Caco-2 (cell line): ENCODE measurements around the gene RHBDL3. TPM values are rescaled to one million over a fixed set of nuclear protein-coding genes. Genes with fewer than 3 reads are reported as not detected.

Experiments used
- BruUV-seq: library from RNA; stranded (reverse); fragments of 400-500 nt; replicated peaks from 2 replicates; lab custom pipeline; 2021; lab: Mats Ljungman, UMichigan
- CTCF ChIA-PET: fragments of 300-600 bp; sonication (Branson Sonifier 250); formaldehyde crosslinking; loops from one replicate; lab custom pipeline; 2022; ENCODE audit warnings: antibody characterized with exemption; lab: Charles Lee
- POLR2A ChIA-PET: fragments of 300-600 bp; sonication (Branson Sonifier 250); formaldehyde crosslinking; loops from one replicate; lab custom pipeline; 2022; ENCODE audit warnings: antibody characterized with exemption; lab: Charles Lee
- DNase-seq, 2 experiments: peaks; one replicate each; pipeline versions ENCODE4 v3.0.0 to v3.0.0-alpha.2; 2020 to 2022
- H3K27me3 ChIP-seq: replicated peaks from 2 replicates; pipeline ENCODE4 v1.6.0; 2011; ENCODE audit warnings: low read length; ENCODE audit not compliant: control insufficient read depth, insufficient read depth
- H3K36me3 ChIP-seq: 2 replicates; pipeline ENCODE4 v1.5.1; 2011; ENCODE audit warnings: low read length; ENCODE audit not compliant: control insufficient read depth, insufficient read depth
- H3K4me1 ChIP-seq: fragments of 250-450 bp; sonication (Bioruptor Pico); 2 replicates; pipeline ENCODE4 v1.5.1; 2020; ENCODE audit warnings: mild to moderate bottlenecking
- H3K4me3 ChIP-seq: 2 replicates; pipeline ENCODE4 v1.5.1; 2011; ENCODE audit warnings: low read depth, mild to moderate bottlenecking, control low read depth, low read length
- H3K9me3 ChIP-seq: fragments of 250-450 bp; sonication (Bioruptor Pico); 2 replicates; pipeline ENCODE4 v1.5.1; 2020; ENCODE audit warnings: mild to moderate bottlenecking, moderate library complexity
- H3K27ac Mint-ChIP-seq: one replicate; pipeline ENCODE4 v1.8.0; 2022; ENCODE audit warnings: mixed read lengths; ENCODE audit not compliant: unreplicated experiment
- H3K27me3 Mint-ChIP-seq: one replicate; pipeline ENCODE4 v1.8.0; 2022; ENCODE audit warnings: mixed read lengths; ENCODE audit not compliant: insufficient read depth, unreplicated experiment
- H3K36me3 Mint-ChIP-seq: one replicate; pipeline ENCODE4 v1.8.0; 2022; ENCODE audit warnings: mild to moderate bottlenecking, mixed read lengths; ENCODE audit not compliant: insufficient read depth, unreplicated experiment
- H3K4me1 Mint-ChIP-seq: one replicate; pipeline ENCODE4 v1.8.0; 2022; ENCODE audit warnings: low read depth, mixed read lengths; ENCODE audit not compliant: unreplicated experiment
- H3K4me3 Mint-ChIP-seq: one replicate; pipeline ENCODE4 v1.8.0; 2022; ENCODE audit warnings: mild to moderate bottlenecking, moderate library complexity, mixed read lengths; ENCODE audit not compliant: unreplicated experiment
- H3K9me3 Mint-ChIP-seq: one replicate; pipeline ENCODE4 v1.8.0; 2022; ENCODE audit warnings: mixed read lengths; ENCODE audit not compliant: unreplicated experiment
- CTCF ChIP-seq, 2 experiments: fragments of 200-600 bp in 1 of 2; IDR thresholded peaks; 1 replicate in 1 of 2; 2 replicates in 1 of 2; pipeline versions ENCODE4 v1.5.1 to v1.8.0; 2011 to 2022; ENCODE audit warnings: antibody characterized with exemption in 1 of 2, control low read depth in 1 of 2, inconsistent platforms in 1 of 2, low read depth in 1 of 2, low read length in 1 of 2, mild to moderate bottlenecking in 1 of 2, moderate library complexity in 1 of 2; ENCODE audit not compliant: insufficient read depth in 1 of 2, severe bottlenecking in 1 of 2, unreplicated experiment in 1 of 2
- intact Hi-C: fragments of 100-400 bp; cut with micrococcal nuclease; formaldehyde crosslinking; loops from one replicate; pipeline ENCODE4 v1.10.0; 2022; ENCODE audit not compliant: unreplicated experiment
- total RNA-seq: library from RNA; stranded (reverse); gene quantifications from 2 replicates; pipeline ENCODE4 v1.2.3, GENCODE V29; 2022

RHBDL3 gene
- total RNA-seq, 1 experiment from 2014 or later: not detected

- H3K27ac Mint-ChIP-seq: no peak overlapping the region
- ChIA-PET POLR2A (no interaction called here), CTCF (no interaction called here)
- H3K9me3 Mint-ChIP-seq: no peaks in the 10 kb centered on the region
- H3K36me3 Mint-ChIP-seq: no peaks in the 10 kb centered on the region
- Histone ChIP-seq H3K9me3 (no peaks in the 10 kb centered on the region), H3K36me3 (no peaks in the 10 kb centered on the region), H3K4me3 (no peak overlapping the region), H3K4me1 (0 out of 2 replicates have a peak, but pooled peaks cover 7% of the 10 kb centered on the region), H3K27me3 (no peaks in the 10 kb centered on the region)
- no peak for DNase-seq
- no TSS peak for BruUV-seq
- no peaks in the 10 kb centered on the region for H3K4me1 Mint-ChIP-seq
- no peaks in the 10 kb centered on the region for H3K27me3 Mint-ChIP-seq
- intact Hi-C loops: no loop called here
- H3K4me3 Mint-ChIP-seq: no peak overlapping the region
- TF ChIP-seq CTCF (IDR thresholded peaks at IDR 0.05; ENCODE audit: insufficient read depth in 1 of 2, low read depth in 1 of 2, low read length in 1 of 2, severe bottlenecking in 1 of 2, unreplicated experiment in 1 of 2): no peak
Measured at GRCh38 chr17:32307658-32308057, 42.0 kb downstream of the RHBDL3 start.

GRCh38 chr17:32311028-32311536 is 45.5 kb downstream of the RHBDL3 start:
- Mint-ChIP-seq H3K36me3 (no peaks in the 10 kb centered on the region), H3K9me3 (no peaks in the 10 kb centered on the region), H3K27ac (no peak overlapping the region), H3K27me3 (peaks cover 6% of the 10 kb centered on the region), H3K4me3 (no peak overlapping the region), H3K4me1 (no peaks in the 10 kb centered on the region)
- no peaks in the 10 kb centered on the region for H3K27me3 ChIP-seq
- BruUV-seq: no TSS peak
- no peak for TF ChIP-seq CTCF (IDR thresholded peaks at IDR 0.05; ENCODE audit: insufficient read depth in 1 of 2, low read depth in 1 of 2, low read length in 1 of 2, severe bottlenecking in 1 of 2, unreplicated experiment in 1 of 2)
- ChIA-PET CTCF (interaction anchor here (0.6 to 1.0 kb wide), 3 partner anchors 9 to 332 kb away, joined by 4 to 8 read pairs (median 4); no protein-coding TSS in a partner anchor), POLR2A (interaction anchor here (0.6 kb wide), 1 partner anchor 89 kb away, joined by 3 read pairs; no protein-coding TSS in a partner anchor)
- intact Hi-C loops: no loop called here
- no peaks in the 10 kb centered on the region for H3K4me1 ChIP-seq
- no peaks in the 10 kb centered on the region for H3K9me3 ChIP-seq
- no peak overlapping the region for H3K4me3 ChIP-seq
- H3K36me3 ChIP-seq: no peaks in the 10 kb centered on the region
- DNase-seq: no peak

- Mint-ChIP-seq H3K9me3 (no peaks in the 10 kb centered on the region), H3K36me3 (no peaks in the 10 kb centered on the region), H3K27ac (no peak overlapping the region), H3K4me3 (no peak overlapping the region), H3K27me3 (peaks cover 6% of the 10 kb centered on the region), H3K4me1 (peaks cover 8% of the 10 kb centered on the region)
- H3K36me3 ChIP-seq: no peaks in the 10 kb centered on the region
- no peak for TF ChIP-seq CTCF (IDR thresholded peaks at IDR 0.05; ENCODE audit: insufficient read depth in 1 of 2, low read depth in 1 of 2, low read length in 1 of 2, severe bottlenecking in 1 of 2, unreplicated experiment in 1 of 2)
- ChIA-PET POLR2A (no interaction called here), CTCF (interaction anchor here (0.8 kb wide), 1 partner anchor 28 kb away, joined by 3 read pairs; no protein-coding TSS in a partner anchor)
- no peaks in the 10 kb centered on the region for H3K4me1 ChIP-seq
- no TSS peak for BruUV-seq
- intact Hi-C loops: loop anchor here (5.0 kb wide), 1 partner anchor 47 kb away; the partner anchor contains the start of gene RHBDL3
- H3K9me3 ChIP-seq: no peaks in the 10 kb centered on the region
- no peaks in the 10 kb centered on the region for H3K27me3 ChIP-seq
- H3K4me3 ChIP-seq: no peak overlapping the region
- DNase-seq: no peak
Measured at GRCh38 chr17:32314636-32315035, 49.0 kb downstream of the RHBDL3 start.
